ENCODE results near the gene C10orf53.

C10orf53 gene

GRCh38 chr10:49733866-49734265 lies 54.4 kb downstream of the C10orf53 start:
- Histone ChIP-seq H2AFZ (ENCODE audit: low read depth) (no peak overlapping the region), H3K4me1 (ENCODE audit: low read depth, poor library complexity, severe bottlenecking) (no peaks in the 10 kb centered on the region), H3K27me3 (ENCODE audit: insufficient read depth, low read depth) (no peaks in the 10 kb centered on the region), H3K79me2 (ENCODE audit: insufficient read depth, low read depth) (no peaks in the 10 kb centered on the region), H4K20me1 (ENCODE audit: insufficient read depth) (no peaks in the 10 kb centered on the region), H3K9ac (no peak overlapping the region), H3K4me3 (IDR thresholded peaks at IDR 0.05; ENCODE audit: insufficient read depth, low read depth, low read length) (no peak overlapping the region), H3K4me2 (no peak overlapping the region), H3K36me3 (ENCODE audit: insufficient read depth) (no peaks in the 10 kb centered on the region), H3K27ac (no peak overlapping the region)
- TF ChIP-seq, protein P1, sequence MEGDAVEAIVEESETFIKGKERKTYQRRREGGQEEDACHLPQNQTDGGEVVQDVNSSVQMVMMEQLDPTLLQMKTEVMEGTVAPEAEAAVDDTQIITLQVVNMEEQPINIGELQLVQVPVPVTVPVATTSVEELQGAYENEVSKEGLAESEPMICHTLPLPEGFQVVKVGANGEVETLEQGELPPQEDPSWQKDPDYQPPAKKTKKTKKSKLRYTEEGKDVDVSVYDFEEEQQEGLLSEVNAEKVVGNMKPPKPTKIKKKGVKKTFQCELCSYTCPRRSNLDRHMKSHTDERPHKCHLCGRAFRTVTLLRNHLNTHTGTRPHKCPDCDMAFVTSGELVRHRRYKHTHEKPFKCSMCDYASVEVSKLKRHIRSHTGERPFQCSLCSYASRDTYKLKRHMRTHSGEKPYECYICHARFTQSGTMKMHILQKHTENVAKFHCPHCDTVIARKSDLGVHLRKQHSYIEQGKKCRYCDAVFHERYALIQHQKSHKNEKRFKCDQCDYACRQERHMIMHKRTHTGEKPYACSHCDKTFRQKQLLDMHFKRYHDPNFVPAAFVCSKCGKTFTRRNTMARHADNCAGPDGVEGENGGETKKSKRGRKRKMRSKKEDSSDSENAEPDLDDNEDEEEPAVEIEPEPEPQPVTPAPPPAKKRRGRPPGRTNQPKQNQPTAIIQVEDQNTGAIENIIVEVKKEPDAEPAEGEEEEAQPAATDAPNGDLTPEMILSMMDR (conservative IDR thresholded peaks at IDR 0.05; ENCODE audit: low read depth, low read length) = no peak

DNA sequence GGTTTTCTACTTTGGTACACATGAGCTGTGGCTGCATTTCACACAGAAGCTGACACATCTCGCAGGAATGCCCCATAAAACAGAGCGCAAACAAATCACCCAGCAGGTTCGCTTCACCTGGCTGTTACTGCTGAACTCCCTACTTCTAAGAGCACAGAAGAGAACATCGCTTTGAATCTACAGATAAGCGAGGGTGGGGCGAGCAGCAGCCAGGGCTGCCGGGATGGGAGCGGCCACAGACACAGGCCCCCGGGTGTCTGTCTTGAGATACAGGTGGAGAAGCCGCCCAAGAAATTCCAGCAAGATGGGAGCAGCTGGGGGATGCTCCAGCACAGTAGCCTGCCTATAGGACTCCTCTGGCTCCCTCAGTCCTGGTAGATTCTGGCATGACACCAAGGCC lies 55.2 kb downstream of the C10orf53 start:
- no peak overlapping the region for H3K27ac ChIP-seq
- H3K79me2 ChIP-seq (ENCODE audit: insufficient read depth, low read depth) = no peaks in the 10 kb centered on the region
- no peaks in the 10 kb centered on the region for H3K4me1 ChIP-seq (ENCODE audit: low read depth, poor library complexity, severe bottlenecking)
- no peaks in the 10 kb centered on the region for H4K20me1 ChIP-seq (ENCODE audit: insufficient read depth)
- no peaks in the 10 kb centered on the region for H3K36me3 ChIP-seq (ENCODE audit: insufficient read depth)
- H3K27me3 ChIP-seq (ENCODE audit: insufficient read depth, low read depth) = no peaks in the 10 kb centered on the region
- no peak overlapping the region for H2AFZ ChIP-seq (ENCODE audit: low read depth)
- H3K4me3 ChIP-seq (IDR thresholded peaks at IDR 0.05; ENCODE audit: insufficient read depth, low read depth, low read length) = no peak overlapping the region
- H3K9ac ChIP-seq = no peak overlapping the region
- TF ChIP-seq, protein P1 (conservative IDR thresholded peaks at IDR 0.05; ENCODE audit: low read depth, low read length) = no peak
- no peak overlapping the region for H3K4me2 ChIP-seq

DNA sequence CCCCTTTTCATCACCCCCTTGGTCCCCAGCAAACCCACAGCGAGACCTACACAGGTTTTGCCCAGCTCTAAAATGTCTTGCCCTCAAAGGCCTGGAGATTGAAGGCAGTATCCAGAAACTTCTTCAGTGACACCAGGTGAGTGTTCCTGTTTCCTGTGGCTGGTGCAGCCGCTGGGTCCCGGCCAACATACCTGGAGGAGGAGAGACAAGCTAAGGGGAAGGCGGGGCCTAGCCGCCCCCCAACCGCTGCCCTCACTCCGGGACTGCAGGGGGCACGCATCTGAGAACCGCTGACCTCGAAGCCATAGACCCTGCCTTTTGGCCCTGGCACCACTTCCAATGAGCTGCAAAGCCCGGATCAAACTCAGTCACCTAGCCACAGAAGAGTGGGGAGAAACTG lies 55.7 kb downstream of the C10orf53 start:
- Histone ChIP-seq H3K79me2 (ENCODE audit: insufficient read depth, low read depth) (no peaks in the 10 kb centered on the region), H3K4me1 (ENCODE audit: low read depth, poor library complexity, severe bottlenecking) (no peaks in the 10 kb centered on the region), H3K4me2 (no peak overlapping the region), H2AFZ (ENCODE audit: low read depth) (no peak overlapping the region), H3K4me3 (IDR thresholded peaks at IDR 0.05; ENCODE audit: insufficient read depth, low read depth, low read length) (no peak overlapping the region), H4K20me1 (ENCODE audit: insufficient read depth) (no peaks in the 10 kb centered on the region), H3K36me3 (ENCODE audit: insufficient read depth) (no peaks in the 10 kb centered on the region), H3K27ac (no peak overlapping the region), H3K9ac (no peak overlapping the region), H3K27me3 (ENCODE audit: insufficient read depth, low read depth) (no peaks in the 10 kb centered on the region)
- TF ChIP-seq, protein P1 (conservative IDR thresholded peaks at IDR 0.05; ENCODE audit: low read depth, low read length) = no peak

DNA sequence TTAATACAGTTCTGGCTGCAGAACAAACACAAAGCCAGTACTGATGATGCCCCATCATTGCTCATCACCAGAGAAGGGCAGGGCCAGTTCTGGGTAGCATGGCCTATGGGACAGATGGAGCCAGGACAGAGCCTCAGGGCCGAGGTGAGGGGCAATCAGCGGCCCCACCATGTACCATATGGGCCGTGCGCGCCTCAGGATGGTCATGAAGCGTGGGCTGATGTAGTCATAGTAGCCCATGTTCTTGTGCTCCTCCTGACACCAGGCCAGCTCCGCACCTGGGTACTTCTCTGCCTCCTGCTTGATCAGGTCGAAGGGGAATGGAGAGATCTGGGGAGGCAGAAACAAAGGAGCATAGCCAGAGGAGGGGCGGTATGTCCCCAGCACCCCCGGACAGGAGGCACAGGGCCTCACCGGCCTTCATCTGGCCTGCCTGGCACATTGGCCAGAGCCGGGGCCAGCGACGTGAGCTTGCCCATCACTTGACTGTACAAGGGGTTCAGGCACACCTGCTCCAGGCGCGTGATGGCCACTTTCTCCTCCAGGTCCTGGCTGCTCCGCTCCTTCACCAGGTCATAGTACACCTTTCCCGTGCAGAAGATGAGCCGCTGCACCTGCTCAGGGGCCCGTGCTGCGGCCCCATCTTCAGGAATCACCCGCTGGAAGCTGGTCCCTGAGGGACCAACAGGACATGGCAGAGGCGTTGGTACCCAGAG lies 56.6 kb downstream of the C10orf53 start:
- H3K27me3 ChIP-seq (ENCODE audit: insufficient read depth, low read depth) = no peaks in the 10 kb centered on the region
- H2AFZ ChIP-seq (ENCODE audit: low read depth) = no peak overlapping the region
- H3K9ac ChIP-seq = no peak overlapping the region
- H4K20me1 ChIP-seq (ENCODE audit: insufficient read depth) = no peaks in the 10 kb centered on the region
- TF ChIP-seq, protein P1 (conservative IDR thresholded peaks at IDR 0.05; ENCODE audit: low read depth, low read length) = no peak
- H3K4me1 ChIP-seq (ENCODE audit: low read depth, poor library complexity, severe bottlenecking) = no peaks in the 10 kb centered on the region
- no peaks in the 10 kb centered on the region for H3K36me3 ChIP-seq (ENCODE audit: insufficient read depth)
- no peak overlapping the region for H3K27ac ChIP-seq
- H3K4me2 ChIP-seq = no peak overlapping the region
- no peaks in the 10 kb centered on the region for H3K79me2 ChIP-seq (ENCODE audit: insufficient read depth, low read depth)
- H3K4me3 ChIP-seq (IDR thresholded peaks at IDR 0.05; ENCODE audit: insufficient read depth, low read depth, low read length) = no peak overlapping the region

Data from KMS-11 (cell line).